HG02884 (cell line): Measurements from ENCODE around the gene SNN.

Experiments
- ATAC-seq: cut with Tn5 transposase; IDR thresholded peaks from one replicate; pipeline ENCODE4 v1.9.1; 2021; ENCODE audit warnings: mild to moderate bottlenecking, moderate library complexity; ENCODE audit not compliant: unreplicated experiment

Gene SNN

DNA sequence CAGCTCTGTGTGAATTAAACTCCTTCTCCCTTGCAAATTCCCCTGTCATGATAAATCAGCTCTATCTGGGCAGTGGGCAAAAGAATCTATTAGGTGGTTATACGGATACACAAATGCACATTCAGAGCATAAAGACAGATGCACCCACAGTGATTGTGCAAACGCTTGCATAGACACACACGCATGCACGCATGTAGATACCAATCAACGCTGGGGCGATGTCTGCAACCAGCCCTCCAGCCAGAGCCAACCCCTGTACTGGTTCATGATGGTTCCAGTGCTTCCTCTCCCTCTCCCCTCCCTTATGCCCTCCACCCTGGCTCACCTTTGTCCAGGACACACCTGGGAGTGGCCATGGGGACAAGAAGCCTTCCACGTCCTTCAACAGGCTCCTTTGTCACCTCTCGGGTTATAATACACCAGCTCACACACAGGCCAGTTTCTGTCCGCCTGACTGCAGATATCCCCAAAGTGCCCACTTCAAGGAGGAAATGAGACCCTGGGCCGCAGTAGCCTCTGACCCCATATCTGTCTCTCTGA is 33.1 kb upstream of the SNN start:
- ATAC-seq = no peak

DNA sequence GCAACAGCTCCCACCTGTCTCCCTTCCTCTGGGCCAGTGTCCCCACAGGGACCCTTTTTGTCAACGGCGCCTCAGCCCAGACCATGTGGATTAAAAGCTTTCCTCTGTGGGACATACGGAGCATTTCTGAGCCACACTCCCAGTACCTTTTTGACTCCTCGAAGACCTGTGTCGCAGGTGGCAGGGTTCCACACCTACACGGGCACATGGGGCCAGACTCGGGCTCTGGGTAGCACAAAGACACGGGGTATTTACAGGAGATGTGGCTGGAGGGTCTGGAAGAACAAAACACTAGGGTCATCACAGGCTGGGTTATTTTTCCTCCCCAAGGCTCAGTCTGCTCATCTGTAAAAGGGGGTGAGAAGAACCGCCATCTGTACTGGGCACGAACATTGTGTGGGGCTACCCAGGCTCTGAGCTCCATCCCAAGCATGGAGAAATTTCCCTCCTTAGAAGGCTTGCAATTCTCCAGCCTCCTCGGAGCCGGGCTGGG is 32.5 kb upstream of the SNN start:
- ATAC-seq = no peak

DNA sequence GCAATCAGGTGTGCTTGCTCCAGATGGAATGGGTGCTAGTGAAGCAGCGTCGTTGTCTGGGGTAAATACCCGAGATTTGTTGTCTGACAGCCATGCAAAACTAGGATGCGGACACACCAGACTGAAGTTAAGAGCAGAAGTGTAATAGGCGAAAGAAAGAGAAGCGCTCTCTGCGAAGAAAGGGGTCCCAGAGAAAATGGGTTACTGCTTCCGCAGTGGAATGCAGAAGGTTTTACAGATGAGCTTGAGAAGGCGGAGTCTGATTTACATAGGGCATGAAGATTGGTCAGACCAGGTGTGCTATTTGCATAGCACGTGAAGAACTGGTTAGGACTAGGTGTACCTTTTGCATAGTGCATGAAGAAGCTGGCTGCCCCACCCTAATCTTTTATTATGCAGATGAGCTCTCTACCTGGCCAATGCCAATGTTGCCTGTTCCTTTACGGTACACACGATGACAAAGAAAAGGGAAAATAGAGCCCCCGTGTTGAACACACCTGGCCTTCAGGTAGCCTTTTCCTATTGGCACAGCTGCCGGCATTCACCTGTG is 32.0 kb upstream of the SNN start:
- no peak for ATAC-seq

DNA sequence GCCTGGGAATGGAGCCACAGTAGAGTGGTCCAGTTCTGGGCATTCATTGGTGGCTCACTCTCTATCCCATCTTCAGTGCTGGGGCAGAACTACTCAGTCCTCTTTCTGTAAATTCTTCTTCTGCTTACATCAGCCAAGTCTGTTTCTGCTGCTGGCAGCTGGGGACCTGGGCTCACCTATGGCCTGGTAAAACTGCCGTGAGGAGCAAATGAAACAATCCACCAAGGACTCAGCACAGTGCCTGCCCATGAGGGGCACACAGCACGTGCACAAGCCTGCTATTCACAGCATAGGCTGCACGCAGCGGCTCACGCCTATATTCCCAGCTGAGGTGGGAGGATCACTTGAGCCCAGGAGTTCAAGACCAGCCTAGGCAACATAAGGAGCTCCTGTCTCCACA is 30.9 kb upstream of the SNN start:
- ATAC-seq = no peak

DNA sequence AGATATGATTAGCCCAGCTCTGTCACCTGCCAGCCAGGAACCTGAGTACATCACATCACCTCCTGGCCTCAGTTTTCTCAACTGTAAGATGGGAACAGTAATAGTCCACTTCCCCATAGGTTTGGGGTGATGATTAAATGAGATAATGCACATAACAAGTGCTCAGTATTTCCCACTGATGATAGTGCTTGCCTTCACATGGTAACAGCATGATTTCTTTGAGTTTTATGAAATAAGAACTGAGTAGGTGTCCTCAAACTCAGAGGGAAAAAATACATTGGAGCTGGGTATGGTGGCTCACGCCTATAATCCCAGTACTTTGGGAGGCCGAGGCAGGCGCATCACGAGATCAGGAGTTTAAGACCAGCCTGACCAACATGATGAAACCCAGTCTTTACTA is 30.1 kb upstream of the SNN start:
- ATAC-seq = no peak

DNA sequence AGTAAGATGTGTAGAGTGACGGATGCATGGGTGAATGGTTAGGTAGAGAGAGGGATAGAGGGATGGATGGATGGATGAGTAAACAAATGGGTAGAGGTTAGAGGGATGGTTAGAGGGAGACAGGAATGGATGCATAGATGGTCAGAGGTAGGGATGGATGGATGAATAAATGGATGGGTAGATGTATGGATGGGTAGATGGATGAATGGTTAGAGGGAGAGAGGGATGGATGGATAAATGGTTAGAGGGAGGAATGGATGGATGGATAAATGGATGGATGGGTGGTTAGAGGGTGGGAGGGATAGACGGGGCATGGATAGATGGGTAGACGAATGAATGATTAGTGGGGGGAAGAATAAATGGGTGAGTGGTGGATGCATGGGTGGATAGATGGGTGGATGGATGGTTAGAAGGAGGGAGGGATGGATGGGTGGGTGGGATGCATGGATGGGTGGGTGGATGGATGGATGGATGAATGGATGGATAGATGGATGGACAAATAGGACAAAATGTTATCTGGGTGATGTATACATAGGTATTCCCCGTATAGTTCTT is 29.2 kb upstream of the SNN start:
- ATAC-seq = no peak

DNA sequence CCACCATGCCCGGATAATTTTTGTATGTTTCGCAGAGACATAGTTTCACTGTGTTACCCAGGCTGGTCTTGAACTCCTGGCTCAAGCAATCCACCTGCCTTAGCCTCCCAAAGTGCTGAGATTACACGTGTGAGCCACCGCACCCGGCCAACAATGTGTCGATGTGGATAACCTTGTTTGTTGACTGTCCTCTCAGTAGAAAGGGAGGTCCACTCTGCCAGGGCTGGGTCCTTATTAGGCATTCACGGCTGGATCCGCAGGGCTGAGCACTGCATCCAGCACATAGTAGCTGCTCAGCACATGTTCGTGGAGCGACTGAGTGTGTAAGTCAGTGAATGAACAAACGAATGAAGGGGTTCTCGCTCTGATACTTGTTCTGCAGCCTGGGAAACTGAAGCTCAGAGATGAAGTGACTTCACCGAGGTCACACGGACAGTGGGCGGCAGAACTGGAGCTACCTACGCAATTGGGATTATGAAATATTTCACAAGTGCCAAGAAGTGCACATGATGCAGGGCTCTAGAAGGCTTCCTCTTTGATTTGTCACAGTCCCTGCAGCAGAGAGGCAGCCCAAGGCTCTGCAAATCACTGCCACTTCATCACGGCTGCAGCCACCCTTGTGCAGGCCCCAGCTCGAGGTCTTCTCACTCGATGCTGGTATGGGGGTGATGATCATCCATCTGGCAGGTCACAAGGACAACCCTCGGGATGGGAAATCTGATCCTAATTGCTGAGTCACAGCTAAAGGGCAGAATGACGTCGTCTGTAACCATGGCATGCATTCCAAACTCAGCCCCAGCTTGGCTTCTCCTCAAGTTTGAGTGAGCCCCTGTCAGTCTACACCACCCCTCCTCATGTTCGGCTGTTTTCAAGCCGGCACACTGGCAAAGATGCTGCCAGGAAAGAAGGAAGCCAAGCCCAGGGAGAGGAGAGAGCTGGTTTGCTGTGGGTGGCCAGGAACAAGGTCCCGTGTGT is 28.0 kb upstream of the SNN start:
- no peak for ATAC-seq

DNA sequence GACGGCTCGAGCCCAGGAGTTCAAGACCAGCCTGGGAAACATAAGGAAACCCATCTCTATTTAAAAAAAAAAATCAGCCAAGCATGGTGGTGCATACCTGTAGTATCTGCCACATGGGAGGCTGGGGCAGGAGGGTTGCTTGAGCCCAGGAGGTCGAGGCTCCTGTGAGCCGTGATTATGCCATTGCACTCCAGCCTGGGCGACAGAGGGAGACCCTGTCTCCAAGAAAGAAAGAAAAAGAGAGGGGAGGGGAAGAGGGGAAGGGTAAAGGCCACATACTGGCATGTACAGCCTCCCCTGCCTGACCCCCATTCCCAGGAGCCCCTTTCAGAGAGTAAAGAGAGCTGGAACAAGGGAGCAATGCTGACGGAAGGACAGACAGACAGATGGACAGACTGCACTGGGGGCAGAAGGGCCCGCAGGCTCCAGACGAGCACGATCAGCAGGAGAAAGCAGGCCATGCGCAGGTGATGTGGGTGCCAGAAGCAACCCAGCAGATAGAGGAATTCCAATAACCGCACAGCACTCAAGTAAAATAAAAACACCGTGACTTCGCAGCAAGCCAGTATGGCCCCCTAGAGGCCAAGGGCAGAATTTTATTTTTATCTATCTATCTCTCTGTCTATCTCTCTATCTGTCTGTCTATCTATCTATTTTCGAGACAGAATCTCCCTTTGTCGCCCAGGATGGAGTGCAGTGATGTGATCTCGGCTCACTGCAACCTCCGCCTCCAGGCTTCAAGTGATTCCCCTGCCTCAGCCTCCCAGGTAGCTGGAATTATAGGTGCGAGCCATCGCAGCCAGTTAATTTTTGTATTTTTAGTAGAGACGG is 27.1 kb upstream of the SNN start:
- ATAC-seq = no peak

DNA sequence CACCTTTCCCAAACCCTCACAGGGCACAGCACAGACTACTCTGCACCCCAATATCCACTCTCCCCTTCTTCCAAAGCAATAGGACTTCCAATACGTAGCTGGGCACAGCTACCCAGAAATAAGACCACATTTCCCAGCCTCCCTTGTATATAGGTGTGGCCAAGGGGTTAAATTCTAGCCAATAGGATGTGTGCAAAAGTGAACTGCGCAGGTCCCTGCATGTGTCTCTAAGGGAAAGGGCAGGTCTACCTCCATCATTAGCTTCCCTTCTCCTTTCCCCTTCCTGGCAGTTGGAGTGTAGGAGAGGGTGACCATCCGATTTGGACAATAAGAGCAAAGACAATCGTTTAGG is 25.5 kb upstream of the SNN start:
- no peak for ATAC-seq

DNA sequence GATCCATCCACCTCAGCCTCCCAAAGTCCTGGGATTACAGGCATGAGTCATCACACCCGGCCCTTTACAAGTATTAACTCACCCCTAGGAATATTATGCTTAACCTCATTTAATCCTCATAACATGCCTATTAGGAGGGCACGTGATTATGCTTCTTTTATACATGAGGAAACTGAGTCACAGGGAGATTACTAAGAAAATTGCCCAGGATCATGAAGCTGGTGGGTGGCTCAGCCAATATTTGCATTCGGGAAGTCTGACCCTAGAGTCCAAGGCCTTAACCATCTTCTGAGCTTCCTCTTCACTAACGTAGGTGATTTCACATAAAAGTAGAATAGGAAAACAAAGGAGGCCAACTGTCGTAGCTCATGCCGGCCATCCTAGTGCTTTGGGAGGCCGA is 19.0 kb upstream of the SNN start:
- no peak for ATAC-seq

DNA sequence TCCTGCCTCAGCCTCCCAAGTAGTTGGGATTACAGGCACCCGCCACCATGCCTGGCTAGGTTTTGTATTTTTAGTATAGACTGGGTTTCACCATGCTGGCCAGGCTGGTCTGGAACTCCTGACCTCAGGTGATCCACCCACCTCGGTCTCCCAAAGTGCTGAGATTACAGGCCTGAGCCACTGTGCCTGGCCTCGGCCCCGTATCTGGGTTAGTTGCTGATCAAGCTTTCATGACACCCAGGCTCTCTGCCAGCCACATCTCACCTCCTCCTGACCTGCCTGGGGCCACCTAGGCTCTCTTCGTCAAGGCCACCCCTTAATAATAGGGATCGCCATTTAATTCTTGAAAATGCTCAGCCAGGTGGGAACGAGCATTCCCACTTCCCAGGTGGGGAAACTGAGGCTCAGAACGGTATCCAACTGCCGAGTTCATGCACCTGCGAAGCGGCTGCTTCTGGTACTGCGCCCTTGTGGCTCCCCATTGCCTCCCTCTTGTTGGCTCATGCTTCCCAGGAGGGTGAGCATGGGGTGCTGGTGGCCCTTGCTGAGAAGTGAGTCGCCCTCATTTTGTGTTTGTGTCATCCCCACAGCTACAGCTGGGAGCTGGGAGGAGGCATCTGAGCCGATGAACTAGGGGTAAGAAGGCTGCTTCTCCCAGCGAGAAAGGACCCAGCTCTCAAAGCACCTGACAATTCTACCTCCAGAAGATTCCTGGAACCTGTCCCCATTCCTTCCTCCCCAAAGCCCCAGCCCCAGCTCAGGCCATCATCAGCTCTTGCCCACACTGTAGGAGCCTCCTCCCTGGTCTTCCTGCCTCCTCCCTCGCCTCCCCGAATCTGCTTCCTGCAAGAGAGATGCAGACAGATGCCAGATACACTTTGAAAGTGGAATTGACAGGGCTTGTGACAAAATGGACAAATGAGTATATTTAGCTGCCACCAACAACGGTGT is 17.3 kb upstream of the SNN start:
- ATAC-seq = no peak

DNA sequence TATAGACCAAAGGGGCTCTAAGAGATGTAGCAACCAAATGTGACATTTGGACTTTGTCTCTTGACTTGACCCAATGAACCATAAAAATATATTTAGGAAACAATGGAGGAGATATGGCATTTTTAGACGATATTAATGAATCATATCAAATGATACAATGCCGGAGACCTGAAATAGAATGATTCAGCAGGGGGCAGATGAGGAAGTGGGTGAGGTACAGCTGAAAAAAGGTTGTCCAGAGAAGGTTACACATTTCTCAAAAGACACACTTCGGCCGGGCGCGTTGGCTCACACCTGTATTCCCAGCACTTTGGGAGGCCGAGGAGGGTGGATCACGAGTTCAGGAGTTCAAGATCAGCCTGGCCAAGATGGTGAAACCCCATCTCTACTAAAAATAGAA is 16.5 kb upstream of the SNN start:
- ATAC-seq = no peak

DNA sequence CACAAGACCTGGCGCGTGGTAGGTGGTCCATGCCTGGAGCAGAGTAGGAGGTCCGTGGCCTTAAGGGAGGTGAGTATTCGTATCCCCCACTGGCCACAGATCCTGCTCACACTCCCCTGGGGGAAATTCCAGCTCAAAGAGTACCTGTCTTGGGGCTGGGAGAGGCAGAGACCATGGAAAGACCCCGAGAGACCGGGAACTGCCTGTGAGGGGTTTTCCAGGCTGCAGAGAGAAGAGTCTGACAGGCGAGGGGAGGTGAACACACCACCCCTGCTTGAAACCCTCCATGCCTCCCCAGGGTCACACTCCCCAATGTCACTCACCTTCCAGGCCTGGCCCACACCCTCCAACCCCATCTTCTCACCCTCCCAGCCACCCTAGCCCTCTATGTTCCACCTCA is 12.6 kb upstream of the SNN start:
- no peak for ATAC-seq

DNA sequence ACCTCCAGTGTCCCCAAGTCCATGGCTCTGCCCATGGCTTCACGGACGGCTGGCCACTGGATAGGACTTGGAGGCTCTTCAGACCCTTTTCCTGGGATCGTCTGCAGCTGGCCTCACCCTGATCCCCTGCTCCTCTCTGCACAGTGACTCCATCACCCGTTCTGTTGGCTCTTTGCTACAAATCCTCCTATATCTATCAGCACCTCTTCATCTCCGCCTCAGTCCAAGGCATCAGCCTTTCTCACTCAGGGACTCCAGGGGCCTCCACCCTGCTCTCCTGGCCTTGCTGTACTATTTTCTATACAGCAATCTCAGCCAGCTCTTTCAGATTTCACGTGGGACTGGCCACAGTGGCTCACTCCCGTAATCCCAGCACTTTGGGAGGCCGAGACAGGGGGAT is 10.7 kb upstream of the SNN start:
- ATAC-seq = no peak

DNA sequence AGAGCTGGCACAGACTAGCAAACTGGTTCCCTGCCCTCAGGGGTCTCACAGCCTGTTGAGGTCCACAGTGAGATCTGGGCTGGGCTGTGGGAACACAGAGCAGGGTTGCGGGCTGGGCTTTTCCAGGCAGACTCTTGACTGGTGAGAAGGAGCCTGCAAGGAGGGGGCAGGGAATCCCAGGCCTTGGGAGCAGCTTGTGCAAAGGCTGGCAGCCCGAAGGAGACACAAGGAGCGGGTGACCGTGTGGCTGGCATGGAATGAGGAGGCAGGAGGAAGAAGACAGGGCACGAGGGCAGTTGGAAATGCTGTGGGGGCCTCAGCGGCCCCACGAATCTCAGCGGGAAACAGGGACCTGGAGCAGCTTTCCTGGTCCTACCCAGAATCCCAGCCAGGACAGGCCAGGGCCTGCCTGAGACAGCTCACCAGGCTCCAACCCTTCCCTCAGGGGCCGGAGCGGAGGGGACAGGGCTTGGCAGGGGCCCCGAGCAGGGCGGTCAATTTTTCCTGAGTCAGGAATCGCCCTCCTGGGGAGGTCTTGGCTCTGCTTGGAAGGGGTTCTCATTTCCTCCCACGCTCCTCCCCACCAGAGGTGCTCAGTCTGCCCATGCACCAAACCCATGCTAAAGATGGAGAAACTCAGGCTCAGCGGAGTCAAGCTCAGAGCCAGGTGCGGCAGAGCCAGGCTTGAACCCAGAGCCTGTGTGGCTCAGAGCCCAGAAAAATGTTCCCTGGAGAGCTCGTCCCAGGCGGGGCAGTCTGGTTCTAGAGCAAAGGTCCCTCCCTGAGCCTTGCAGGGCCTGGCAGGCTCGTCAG is 9.2 kb upstream of the SNN start:
- no peak for ATAC-seq

DNA sequence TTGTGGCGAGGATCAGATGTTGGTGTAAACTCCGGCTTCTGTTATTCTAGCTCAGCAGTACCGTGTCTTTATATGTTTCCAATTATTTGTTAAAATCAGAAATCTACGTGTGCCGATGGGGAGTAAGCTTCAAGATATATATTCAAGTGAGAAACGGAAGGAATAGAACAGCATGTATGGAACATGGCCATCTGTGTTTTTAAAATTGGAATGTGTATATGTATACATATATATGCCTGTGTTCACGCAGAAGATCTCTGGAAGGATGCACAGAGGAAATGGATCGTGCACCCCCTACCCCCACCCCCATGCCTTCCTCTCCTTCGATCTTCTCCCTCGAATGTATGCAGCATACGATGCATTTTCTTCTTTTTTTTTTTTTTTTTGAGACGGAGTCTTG is 7.7 kb upstream of the SNN start:
- ATAC-seq = no peak

DNA sequence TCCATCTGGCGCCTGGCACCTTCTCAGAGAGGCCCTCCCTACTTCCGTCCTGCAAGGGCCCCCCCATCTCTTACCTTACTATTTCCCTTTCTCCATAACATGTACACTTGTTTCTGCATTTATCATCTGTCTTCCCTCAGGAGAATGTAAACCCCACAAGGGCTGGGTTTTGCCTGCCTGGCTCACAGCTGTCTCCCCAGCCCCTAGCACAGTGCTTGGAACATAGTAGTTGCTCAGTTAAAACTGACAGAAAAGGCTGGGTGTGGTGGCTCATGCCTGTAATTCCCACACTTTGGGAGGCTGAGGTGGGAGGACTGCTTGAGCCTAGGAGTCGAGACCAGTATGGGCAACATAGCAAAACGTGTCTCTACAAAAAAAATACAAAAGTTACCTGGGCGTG is 5.7 kb upstream of the SNN start:
- ATAC-seq = no peak

DNA sequence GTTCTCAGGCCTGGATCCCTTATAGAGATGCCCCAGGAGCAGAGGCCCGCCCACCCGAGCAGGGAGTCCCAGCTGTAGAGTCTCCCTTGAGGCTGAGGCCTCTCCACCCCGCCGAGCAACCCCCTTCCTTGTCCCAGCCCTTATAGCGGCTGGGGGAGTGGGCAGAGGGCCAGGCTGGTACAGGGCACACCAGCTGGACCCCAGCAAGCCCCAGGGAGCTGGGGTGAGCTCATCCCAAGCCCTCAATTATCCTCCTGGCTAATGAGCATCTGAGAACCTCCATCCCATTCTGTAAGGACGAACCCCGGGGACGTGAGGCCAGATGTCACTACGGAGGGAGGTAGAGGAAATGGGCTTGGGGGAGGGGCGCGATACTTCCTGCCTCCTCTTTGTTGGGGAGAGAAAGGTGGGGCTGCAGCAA is 3.2 kb upstream of the SNN start:
- ATAC-seq = no peak
